ENCODE results near the gene C17orf78. TPM values are rescaled to one million over a fixed set of nuclear protein-coding genes. Genes with fewer than 3 reads are reported as not detected.

The C17orf78 gene
- total and polyA plus RNA-seq, 2 of the 13 experiments (the other 11 are each of a cell fraction or from before 2014, with no cell fraction given): not detected

DNA sequence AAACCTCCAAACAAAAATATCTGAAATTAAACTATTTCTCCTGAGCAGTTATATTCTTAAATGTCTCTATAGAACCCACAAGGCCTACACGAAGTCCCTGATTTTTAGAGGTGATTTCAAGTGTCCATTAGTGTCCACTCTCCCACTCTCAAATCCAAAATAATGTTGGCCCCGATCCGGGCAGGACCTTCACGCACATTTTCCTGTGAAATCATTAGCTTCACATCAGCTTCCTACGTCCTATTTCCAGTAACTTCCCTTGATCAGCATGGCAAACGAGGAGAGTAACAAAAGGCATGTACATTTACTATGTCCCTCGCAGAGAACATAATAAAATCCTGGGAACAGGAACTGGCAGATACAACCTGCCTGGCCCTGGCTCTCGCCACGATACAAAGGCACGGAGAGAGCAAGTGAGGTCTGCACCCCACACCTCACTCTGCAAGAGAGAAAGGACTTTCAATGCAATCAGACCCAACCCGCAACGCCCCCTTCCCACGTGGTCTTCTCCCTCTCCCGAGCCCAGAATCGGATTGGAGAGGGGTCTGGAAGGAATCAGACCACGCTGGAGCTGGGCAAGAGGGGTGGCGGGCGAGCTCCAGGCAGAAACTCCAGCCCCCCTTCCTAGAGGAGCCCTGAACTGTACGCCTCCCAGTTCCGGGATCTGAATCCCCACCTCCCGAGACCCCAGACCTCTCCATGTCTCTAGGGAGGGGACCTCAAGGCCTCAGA, 17.5 kb upstream of the C17orf78 start (continued):
- no peak for TF ChIP-seq SPEN (CRISPR knock-in tag; IDR thresholded peaks at IDR 0.05; ENCODE audit: low read depth)
- TF ChIP-seq THAP11 (CRISPR knock-in tag; IDR thresholded peaks at IDR 0.05): no peak
- TF ChIP-seq, protein P1, sequence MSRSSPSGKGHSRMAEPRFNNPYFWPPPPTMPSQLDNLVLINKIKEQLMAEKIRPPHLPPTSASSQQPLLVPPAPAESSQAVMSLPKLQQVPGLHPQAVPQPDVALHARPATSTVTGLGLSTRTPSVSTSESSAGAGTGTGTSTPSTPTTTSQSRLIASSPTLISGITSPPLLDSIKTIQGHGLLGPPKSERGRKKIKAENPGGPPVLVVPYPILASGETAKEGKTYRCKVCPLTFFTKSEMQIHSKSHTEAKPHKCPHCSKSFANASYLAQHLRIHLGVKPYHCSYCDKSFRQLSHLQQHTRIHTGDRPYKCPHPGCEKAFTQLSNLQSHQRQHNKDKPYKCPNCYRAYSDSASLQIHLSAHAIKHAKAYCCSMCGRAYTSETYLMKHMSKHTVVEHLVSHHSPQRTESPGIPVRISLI (CRISPR knock-in tag; IDR thresholded peaks at IDR 0.05; ENCODE audit: borderline replicate concordance): no peak
- no peak for TF ChIP-seq ZNF20 (CRISPR knock-in tag; IDR thresholded peaks at IDR 0.05)
- TF ChIP-seq ZNF207 (IDR thresholded peaks at IDR 0.05; ENCODE audit: borderline replicate concordance): no peak
- no peak for TF ChIP-seq ZFP36 (IDR thresholded peaks at IDR 0.05; ENCODE audit: borderline replicate concordance, low read depth, low read length, partially characterized antibody)
- no peak for TF ChIP-seq ETV6 (CRISPR knock-in tag; conservative IDR thresholded peaks at IDR 0.05)
- TF ChIP-seq, protein P2, sequence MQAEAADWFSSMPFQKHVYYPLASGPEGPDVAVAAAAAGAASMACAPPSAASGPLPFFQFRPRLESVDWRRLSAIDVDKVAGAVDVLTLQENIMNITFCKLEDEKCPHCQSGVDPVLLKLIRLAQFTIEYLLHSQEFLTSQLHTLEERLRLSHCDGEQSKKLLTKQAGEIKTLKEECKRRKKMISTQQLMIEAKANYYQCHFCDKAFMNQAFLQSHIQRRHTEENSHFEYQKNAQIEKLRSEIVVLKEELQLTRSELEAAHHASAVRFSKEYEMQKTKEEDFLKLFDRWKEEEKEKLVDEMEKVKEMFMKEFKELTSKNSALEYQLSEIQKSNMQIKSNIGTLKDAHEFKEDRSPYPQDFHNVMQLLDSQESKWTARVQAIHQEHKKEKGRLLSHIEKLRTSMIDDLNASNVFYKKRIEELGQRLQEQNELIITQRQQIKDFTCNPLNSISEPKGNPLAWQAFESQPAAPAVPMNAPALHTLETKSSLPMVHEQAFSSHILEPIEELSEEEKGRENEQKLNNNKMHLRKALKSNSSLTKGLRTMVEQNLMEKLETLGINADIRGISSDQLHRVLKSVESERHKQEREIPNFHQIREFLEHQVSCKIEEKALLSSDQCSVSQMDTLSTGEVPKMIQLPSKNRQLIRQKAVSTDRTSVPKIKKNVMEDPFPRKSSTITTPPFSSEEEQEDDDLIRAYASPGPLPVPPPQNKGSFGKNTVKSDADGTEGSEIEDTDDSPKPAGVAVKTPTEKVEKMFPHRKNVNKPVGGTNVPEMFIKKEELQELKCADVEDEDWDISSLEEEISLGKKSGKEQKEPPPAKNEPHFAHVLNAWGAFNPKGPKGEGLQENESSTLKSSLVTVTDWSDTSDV (CRISPR knock-in tag; IDR thresholded peaks at IDR 0.05): no peak; the same call in 1 of the 2 replicates
- TF ChIP-seq, protein P3, sequence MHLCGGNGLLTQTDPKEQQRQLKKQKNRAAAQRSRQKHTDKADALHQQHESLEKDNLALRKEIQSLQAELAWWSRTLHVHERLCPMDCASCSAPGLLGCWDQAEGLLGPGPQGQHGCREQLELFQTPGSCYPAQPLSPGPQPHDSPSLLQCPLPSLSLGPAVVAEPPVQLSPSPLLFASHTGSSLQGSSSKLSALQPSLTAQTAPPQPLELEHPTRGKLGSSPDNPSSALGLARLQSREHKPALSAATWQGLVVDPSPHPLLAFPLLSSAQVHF (CRISPR knock-in tag; IDR thresholded peaks at IDR 0.05): 0 out of 2 replicates have a peak, but pooled peaks have one; percentile 48
- no peak for TF ChIP-seq FOXM1 (CRISPR knock-in tag; IDR thresholded peaks at IDR 0.05)
- TF ChIP-seq TBX2 (CRISPR knock-in tag; IDR thresholded peaks at IDR 0.05; ENCODE audit: borderline replicate concordance): 0 out of 2 replicates have a peak, but pooled peaks have one; percentile 58
- TF ChIP-seq, protein P4, sequence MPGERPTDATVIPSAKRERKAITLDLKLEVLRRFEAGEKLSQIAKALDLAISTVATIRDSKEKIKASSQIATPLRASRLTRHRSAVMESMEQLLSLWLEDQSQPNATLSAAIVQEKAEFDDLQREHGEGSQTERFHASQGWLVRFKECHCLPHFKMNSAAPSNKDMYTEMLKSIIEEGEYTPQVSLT (CRISPR knock-in tag; IDR thresholded peaks at IDR 0.05; ENCODE audit: borderline replicate concordance, low read depth): no peak
- TF ChIP-seq PAWR (CRISPR knock-in tag; IDR thresholded peaks at IDR 0.05; ENCODE audit: borderline replicate concordance): no peak
- no peak for TF ChIP-seq KLF16 (CRISPR knock-in tag; IDR thresholded peaks at IDR 0.05)
- TF ChIP-seq CENPX (CRISPR knock-in tag; IDR thresholded peaks at IDR 0.05): no peak
- TF ChIP-seq ZNF670 (CRISPR knock-in tag; IDR thresholded peaks at IDR 0.05; ENCODE audit: borderline replicate concordance): no peak
- TF ChIP-seq, protein P5, sequence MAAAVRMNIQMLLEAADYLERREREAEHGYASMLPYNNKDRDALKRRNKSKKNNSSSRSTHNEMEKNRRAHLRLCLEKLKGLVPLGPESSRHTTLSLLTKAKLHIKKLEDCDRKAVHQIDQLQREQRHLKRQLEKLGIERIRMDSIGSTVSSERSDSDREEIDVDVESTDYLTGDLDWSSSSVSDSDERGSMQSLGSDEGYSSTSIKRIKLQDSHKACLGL (CRISPR knock-in tag; IDR thresholded peaks at IDR 0.05): no peak
- TF ChIP-seq SIN3B (IDR thresholded peaks at IDR 0.05; ENCODE audit: low read length): no peak
- no peak for TF ChIP-seq IRF2 (CRISPR knock-in tag; IDR thresholded peaks at IDR 0.05)
- TF ChIP-seq NR2F2 (IDR thresholded peaks at IDR 0.05; ENCODE audit: borderline replicate concordance, low read depth): 0 out of 2 replicates have a peak, but pooled peaks have one; percentile 5
- 0 out of 2 replicates have a peak, but pooled peaks have one; percentile 28 for TF ChIP-seq KLF15 (CRISPR knock-in tag; IDR thresholded peaks at IDR 0.05; ENCODE audit: borderline replicate concordance)
- TF ChIP-seq ZBTB38 (CRISPR knock-in tag; IDR thresholded peaks at IDR 0.05): no peak; the same call in 1 of the 2 replicates
- TF ChIP-seq PITX1 (CRISPR knock-in tag; IDR thresholded peaks at IDR 0.05): no peak; the same call in 1 of the 2 replicates
- TF ChIP-seq ZNF264 (CRISPR knock-in tag; IDR thresholded peaks at IDR 0.05): peak; percentile 0; the same call in 1 of the 2 replicates
- TF ChIP-seq YY1 (IDR thresholded peaks at IDR 0.05; ENCODE audit: insufficient read depth, insufficient replicate concordance, low read depth, low read length): no peak
